ENCODE results near the gene SUPT3H. TPM values are rescaled to one million over a fixed set of nuclear protein-coding genes. Genes with fewer than 3 reads are reported as not detected.
"Not testable (repeated sequence)": the region's sequence is repeated elsewhere in the genome, so short reads cannot be mapped to it uniquely, and the experiment has no call there.

The SUPT3H gene
- total RNA-seq, 1 donor from 2014 or later = 8.6 TPM

DNA sequence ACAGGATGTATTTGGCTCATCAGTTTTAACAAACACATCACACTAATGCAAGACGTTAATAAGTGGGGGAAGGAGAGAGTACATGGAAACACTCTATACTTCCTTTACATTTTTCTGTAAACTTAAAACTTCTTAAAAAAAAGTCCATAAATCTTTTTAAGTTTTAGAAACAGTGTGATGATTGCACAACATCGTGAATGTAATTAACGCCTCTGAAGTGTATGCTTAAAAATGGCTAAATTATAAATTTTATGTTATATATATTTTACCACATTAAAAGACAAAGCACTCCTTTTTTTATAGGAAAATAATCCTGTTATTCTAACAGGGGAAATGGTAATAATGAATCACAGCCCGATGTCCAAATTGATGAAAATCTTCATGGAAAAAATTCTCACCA lies 193.7 kb downstream of the SUPT3H start:
- DNase-seq (ENCODE audit: low read depth, low spot score) = no peak

DNA sequence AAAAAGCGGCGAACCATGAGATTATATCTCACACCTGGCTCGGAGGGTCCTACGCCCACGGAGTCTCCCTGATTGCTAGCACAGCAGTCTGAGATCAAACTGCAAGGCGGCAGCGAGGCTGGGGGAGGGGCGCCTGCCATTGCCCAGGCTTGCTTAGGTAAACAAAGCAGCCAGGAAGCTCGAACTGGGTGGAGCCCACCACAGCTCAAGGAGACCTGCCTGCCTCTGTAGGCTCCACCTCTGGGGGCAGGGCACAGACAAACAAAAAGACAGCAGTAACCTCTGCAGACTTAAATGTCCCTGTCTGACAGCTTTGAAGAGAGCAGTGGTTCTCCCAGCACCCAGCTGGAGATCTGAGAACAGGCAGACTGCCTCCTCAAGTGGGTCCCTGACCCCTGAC lies 201.4 kb downstream of the SUPT3H start:
- DNase-seq (ENCODE audit: low read depth, low spot score) = not testable (repeated sequence)

DNA sequence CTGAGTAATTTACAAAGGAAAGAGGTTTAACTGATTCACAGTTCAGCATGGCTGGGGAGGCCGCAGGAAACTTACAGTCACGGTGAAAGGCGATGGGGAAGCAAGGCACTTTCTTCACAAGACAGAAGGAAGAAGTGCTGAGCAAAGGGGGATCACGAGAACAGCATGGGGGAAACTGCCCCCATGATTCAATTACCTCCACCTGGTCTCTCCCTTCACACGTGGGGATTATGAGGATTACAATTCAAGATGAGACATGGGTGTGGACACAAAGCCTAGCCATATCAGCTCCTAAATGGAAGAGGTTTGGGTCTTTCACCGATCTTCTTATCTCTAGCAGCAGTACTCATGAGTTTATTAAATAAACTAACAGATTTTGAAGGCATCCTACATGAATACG lies 202.5 kb downstream of the SUPT3H start:
- DNase-seq (ENCODE audit: low read depth, low spot score) = no peak

- no peak for DNase-seq (ENCODE audit: low read depth, low spot score)
Measured at GRCh38 chr6:45174045-45174444, 203.7 kb downstream of the SUPT3H start.

DNA sequence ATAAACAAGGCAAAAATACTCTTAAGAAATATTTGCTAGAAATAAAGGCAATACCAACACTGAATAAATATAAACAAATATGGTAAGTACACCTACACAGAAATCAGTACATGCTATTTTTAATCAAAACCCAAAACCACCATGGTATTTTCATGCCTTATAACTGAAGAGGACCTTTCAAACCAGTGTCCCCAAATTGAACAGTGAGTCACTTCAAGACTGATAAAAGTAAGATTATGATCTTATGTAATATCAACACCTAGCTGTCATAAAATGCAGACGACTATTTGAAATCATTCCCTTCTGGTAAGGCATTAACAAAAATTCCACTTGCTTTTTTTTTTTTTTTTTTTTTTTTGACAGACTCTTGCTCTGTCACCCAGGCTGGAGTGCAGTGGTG lies 206.4 kb downstream of the SUPT3H start:
- DNase-seq (ENCODE audit: low read depth, low spot score) = no peak

DNA sequence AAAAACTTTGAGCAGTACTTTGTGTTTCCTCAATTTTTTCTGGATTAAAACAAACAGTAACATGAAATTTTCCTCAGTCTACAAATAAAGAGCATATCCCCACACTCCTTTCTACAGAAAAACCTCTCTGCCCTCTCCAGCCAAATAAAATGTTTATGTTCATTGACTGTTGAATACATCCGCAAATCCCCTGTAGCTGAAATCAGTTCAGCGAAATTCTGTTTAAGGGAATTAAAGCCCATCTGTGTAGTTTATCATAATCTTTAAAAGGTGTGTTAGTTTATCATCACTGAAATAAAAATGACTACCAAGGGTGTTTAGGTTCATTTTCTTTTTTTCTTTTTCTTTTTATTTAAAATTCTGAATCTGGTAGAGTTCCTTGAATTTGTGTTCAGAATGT lies 207.4 kb downstream of the SUPT3H start:
- DNase-seq (ENCODE audit: low read depth, low spot score) = no peak

DNA sequence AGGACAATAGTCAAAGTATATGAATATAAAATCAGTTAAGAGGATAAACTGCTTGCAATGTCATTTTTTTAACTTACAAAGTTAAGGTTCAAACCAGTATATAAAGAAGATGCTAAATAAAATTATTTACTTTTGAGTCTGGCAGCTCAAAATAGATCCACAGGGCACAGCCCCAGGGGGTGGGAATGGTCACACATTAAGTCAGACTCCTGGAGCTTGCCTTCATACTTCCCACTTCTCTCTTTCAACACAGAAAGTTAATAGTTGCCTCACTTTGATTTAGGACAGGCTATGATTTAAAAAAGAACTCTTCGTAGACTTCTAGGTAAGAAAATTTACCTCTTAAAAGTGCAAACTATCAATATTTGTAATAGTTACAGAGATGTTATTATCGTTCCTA lies 207.9 kb downstream of the SUPT3H start:
- no peak for DNase-seq (ENCODE audit: low read depth, low spot score)

DNA sequence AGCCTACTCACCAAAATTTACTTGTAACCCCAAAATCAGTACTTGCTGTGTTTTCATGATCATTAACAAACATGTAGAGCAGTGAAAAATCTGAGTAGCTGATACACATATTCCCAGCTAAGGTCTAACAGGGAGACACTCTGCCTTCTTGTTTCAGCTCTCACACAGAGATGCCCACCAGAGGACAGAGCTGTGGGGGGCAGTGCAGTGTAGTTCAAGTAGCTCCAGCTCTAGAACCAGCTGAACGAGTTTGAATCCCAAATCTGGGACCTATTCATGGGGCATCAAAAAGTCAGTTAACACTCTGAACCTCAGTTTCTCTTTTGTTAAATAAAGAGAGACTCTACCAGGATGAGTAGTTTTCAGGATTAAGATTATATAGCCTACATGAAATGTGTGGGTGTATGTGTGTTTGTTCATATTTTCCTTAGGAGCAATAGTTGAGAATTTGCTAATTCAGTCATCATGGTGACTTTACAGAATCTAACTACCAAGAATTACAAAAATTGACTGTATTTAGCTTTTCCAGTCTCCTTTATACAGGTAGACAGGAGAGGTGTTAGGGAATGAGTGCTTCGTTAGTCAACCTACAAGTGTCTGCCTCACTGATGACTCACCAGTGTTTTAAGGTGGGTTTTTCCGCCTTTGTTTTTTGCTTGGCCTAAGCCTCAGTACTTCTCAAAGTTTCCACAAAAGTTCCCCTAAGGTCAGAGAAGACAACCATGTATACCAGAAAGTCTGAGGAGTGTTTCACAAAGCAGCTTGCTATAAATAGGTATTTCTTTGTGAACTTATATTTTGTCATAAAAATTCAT lies 213.6 kb downstream of the SUPT3H start:
- no peak for DNase-seq (ENCODE audit: low read depth, low spot score)

GRCh38 chr6:45160305-45160704 lies 217.4 kb downstream of the SUPT3H start:
- DNase-seq (ENCODE audit: low read depth, low spot score) = no peak

DNA sequence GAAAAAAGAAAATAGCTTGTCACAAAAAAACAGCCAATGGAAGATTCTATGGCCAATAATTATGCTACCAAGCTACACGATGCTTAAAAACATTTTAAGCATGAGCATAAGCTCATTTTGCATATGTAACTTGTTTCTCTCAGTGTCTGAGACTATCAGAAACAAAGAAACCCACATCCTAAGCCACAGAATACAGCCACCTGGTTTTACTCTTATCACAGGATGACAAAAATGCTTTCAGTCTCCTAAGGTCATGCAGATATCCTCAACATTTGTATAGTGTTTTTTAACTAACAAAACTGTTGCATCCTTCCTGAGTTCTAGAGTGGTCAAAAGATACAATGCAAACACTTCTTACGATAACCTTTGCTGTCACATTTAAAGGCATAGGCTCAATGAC lies 221.7 kb downstream of the SUPT3H start:
- no peak for DNase-seq (ENCODE audit: low read depth, low spot score)

GRCh38 chr6:45155341-45155894 lies 222.3 kb downstream of the SUPT3H start:
- no peak for DNase-seq (ENCODE audit: low read depth, low spot score)

- DNase-seq (ENCODE audit: low read depth, low spot score) = no peak
Measured at GRCh38 chr6:45154679-45155078, 223.1 kb downstream of the SUPT3H start.

- DNase-seq (ENCODE audit: low read depth, low spot score) = no peak
Measured at GRCh38 chr6:45148711-45149341, 228.9 kb downstream of the SUPT3H start.

DNA sequence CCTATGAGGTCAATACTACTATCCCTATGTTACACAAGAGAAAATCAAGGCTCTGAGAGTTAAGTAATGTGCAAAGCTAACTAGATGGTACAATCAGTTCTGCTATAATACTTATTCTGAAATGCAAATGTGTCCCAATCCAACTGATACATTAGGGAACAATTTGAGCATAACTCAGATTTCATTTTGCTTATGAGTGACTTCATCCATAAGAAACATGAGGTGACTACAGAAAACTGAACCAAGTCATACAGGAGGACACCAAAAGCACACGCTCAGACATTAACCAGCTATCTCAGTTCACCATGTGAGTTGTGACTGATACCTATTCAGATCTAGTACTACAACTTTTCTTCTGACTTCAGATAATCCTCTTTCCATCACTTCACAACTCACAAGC lies 229.5 kb downstream of the SUPT3H start:
- no peak for DNase-seq (ENCODE audit: low read depth, low spot score)

- DNase-seq (ENCODE audit: low read depth, low spot score) = not testable (repeated sequence)
Measured at GRCh38 chr6:45145658-45146057, 232.1 kb downstream of the SUPT3H start.

- no peak for DNase-seq (ENCODE audit: low read depth, low spot score)
Measured at GRCh38 chr6:45138765-45139164, 239.0 kb downstream of the SUPT3H start.

DNA sequence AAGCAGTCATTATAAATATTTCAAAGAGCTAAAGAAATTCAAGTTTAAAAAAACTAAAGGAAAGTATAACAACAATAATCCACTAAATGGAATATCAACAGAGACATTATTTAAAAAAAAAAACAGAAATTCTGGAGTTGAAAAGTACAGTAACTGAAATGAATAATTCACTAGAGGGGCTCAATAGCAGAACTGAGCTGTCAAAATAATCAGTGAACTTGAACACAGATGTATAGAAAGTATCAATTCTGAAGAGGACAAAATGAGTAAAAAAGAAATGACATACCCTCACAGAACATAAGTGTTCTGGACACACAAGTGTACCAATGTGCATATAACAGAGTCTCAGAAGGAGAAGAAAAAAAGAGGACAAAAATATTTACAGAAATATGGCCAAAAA lies 241.2 kb downstream of the SUPT3H start:
- DNase-seq (ENCODE audit: low read depth, low spot score) = no peak

- DNase-seq (ENCODE audit: low read depth, low spot score) = no peak
Measured at GRCh38 chr6:45132658-45133294, 245.0 kb downstream of the SUPT3H start.

GRCh38 chr6:45132059-45132458 lies 245.7 kb downstream of the SUPT3H start:
- DNase-seq (ENCODE audit: low read depth, low spot score) = peak; percentile 37

- no peak for DNase-seq (ENCODE audit: low read depth, low spot score)
Measured at GRCh38 chr6:45129051-45129450, 248.7 kb downstream of the SUPT3H start.

DNA sequence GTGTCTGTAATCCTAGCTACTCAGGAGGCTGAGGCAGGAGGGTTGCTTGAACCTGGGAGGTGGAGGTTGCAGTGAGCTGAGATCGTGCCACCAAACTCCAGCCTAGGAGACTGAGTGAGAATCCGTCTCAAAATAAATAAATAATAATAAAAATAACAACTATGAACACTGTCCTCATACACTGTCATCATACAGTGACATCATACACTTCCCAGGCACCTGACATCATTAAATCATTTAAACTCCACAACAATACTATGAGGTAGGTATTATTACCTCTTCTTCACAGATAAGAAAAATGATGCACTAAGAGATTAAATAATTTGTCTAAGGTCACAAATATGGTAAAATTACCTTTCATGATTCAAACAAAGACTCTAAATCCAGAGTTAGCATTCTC lies 250.5 kb downstream of the SUPT3H start:
- DNase-seq (ENCODE audit: low read depth, low spot score) = no peak

DNA sequence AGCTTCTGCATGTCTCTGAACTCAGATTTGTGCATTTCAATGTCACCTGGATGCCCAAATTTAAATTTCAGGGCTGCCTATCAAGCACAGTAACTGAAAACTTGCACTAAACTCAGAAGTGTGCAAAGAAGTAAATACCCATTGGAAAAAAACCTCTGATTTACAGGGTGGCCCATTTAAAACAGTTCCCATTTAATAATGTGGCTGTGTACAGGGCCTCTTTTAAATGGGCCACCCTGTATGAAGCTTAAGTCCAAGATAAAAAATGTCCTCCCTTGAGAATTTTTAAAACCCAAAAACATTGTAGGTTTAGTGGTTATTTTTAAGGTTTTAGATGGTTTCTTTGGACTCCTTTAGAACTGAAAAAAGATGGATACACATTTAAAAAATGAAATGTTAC lies 251.7 kb downstream of the SUPT3H start:
- no peak for DNase-seq (ENCODE audit: low read depth, low spot score)
